WTC11 (cell line): ENCODE measurements around the gene HBE1. TPM values are rescaled to one million over a fixed set of nuclear protein-coding genes. Genes with fewer than 3 reads are reported as not detected.

Experiments used
- ATAC-seq: fragments of 200-7000 bp; cut with Tn5 transposase; 2 replicates; pipeline ENCODE4 v1.10.0; 2021; ENCODE audit warnings: mild to moderate bottlenecking, moderate library complexity
- CTCF ChIA-PET: fragments of 300-600 bp; sonication (Branson Sonifier 250); formaldehyde crosslinking; loops from one replicate; lab custom pipeline; 2021; ENCODE audit warnings: antibody characterized with exemption; lab: Charles Lee
- POLR2A ChIA-PET: fragments of 350-600 bp; sonication (Branson Sonifier 250); formaldehyde crosslinking; loops from one replicate; lab custom pipeline; 2021; ENCODE audit warnings: antibody characterized with exemption; lab: Charles Lee
- DNase-seq: peaks from one replicate; pipeline ENCODE4 v3.0.0; 2021; ENCODE audit warnings: low spot score
- H3K27ac Mint-ChIP-seq: 2 replicates; pipeline ENCODE4 v1.8.0; 2021; ENCODE audit warnings: mixed read lengths
- H3K27me3 Mint-ChIP-seq: 2 replicates; pipeline ENCODE4 v1.8.0; 2021; ENCODE audit warnings: low read depth, mild to moderate bottlenecking, moderate library complexity, mixed read lengths
- H3K36me3 Mint-ChIP-seq: 2 replicates; pipeline ENCODE4 v1.8.0; 2021; ENCODE audit warnings: mixed read lengths
- H3K4me1 Mint-ChIP-seq: 2 replicates; pipeline ENCODE4 v1.8.0; 2022; ENCODE audit warnings: mixed read lengths
- H3K4me3 Mint-ChIP-seq: 2 replicates; pipeline ENCODE4 v1.8.0; 2021; ENCODE audit warnings: mild to moderate bottlenecking, moderate library complexity, mixed read lengths
- H3K9me3 Mint-ChIP-seq: 2 replicates; pipeline ENCODE4 v1.8.0; 2021; ENCODE audit warnings: mixed read lengths
- AR ChIP-seq: fragments of 250-450 bp; sonication (Bioruptor Pico); IDR thresholded peaks from 2 replicates; pipeline ENCODE4 v1.9.0; 2021; ENCODE audit warnings: mild to moderate bottlenecking
- ATF1 ChIP-seq: sonication (generic); formaldehyde crosslinking; IDR thresholded peaks from 2 replicates; pipeline ENCODE4 v1.8.1; 2023; ENCODE audit warnings: mild to moderate bottlenecking, moderate library complexity, missing genetic modification reagents
- ATF2 ChIP-seq: sonication (generic); formaldehyde crosslinking; IDR thresholded peaks from 2 replicates; pipeline ENCODE4 v1.8.1; 2022; ENCODE audit warnings: low read depth, missing genetic modification reagents, borderline replicate concordance
- ATF6 ChIP-seq: sonication (generic); formaldehyde crosslinking; IDR thresholded peaks from 2 replicates; pipeline ENCODE4 v1.8.1; 2023; ENCODE audit warnings: mild to moderate bottlenecking, missing genetic modification reagents
- FOXK1 ChIP-seq: sonication (generic); formaldehyde crosslinking; IDR thresholded peaks from 2 replicates; pipeline ENCODE4 v1.8.0; 2022; ENCODE audit warnings: mild to moderate bottlenecking, moderate library complexity, missing genetic modification reagents
- HMGXB4 ChIP-seq: sonication (generic); formaldehyde crosslinking; IDR thresholded peaks from 2 replicates; pipeline ENCODE4 v1.8.1; 2023; ENCODE audit warnings: mild to moderate bottlenecking, moderate library complexity, missing genetic modification reagents
- IRF2 ChIP-seq: sonication (generic); formaldehyde crosslinking; IDR thresholded peaks from 2 replicates; pipeline ENCODE4 v1.8.0; 2022; ENCODE audit warnings: low read depth, missing genetic modification reagents, borderline replicate concordance
- JAZF1 ChIP-seq: fragments of 250-450 bp; sonication (Bioruptor Pico); IDR thresholded peaks from 2 replicates; pipeline ENCODE4 v1.9.0; 2021; ENCODE audit warnings: moderate library complexity, mild to moderate bottlenecking, inconsistent platforms
- JUN ChIP-seq: sonication (generic); formaldehyde crosslinking; IDR thresholded peaks from 2 replicates; pipeline ENCODE4 v1.8.0; 2023; ENCODE audit warnings: mild to moderate bottlenecking, missing genetic modification reagents
- MLX ChIP-seq: sonication (generic); formaldehyde crosslinking; IDR thresholded peaks from 2 replicates; pipeline ENCODE4 v1.8.1; 2023; ENCODE audit warnings: mild to moderate bottlenecking, missing genetic modification reagents, moderate library complexity
- NFYB ChIP-seq: sonication (generic); formaldehyde crosslinking; conservative IDR thresholded peaks from 2 replicates; pipeline ENCODE4 v1.8.0; 2022; ENCODE audit warnings: low read depth, missing genetic modification reagents
- NR1H2 ChIP-seq: sonication (generic); formaldehyde crosslinking; IDR thresholded peaks from 2 replicates; pipeline ENCODE4 v1.9.0; 2021; ENCODE audit warnings: mild to moderate bottlenecking, moderate library complexity, missing genetic modification reagents
- SOX15 ChIP-seq: fragments of 250-450 bp; sonication (Bioruptor Pico); IDR thresholded peaks from 2 replicates; pipeline ENCODE4 v1.9.0; 2021; ENCODE audit warnings: mild to moderate bottlenecking
- TCF7 ChIP-seq: sonication (generic); formaldehyde crosslinking; IDR thresholded peaks from 2 replicates; pipeline ENCODE4 v1.8.0; 2022; ENCODE audit warnings: mild to moderate bottlenecking, low read depth, missing genetic modification reagents, moderate library complexity
- TEAD1 ChIP-seq: sonication (generic); formaldehyde crosslinking; IDR thresholded peaks from 2 replicates; pipeline ENCODE4 v1.8.0; 2022; ENCODE audit warnings: mild to moderate bottlenecking, missing genetic modification reagents
- ZNF219 ChIP-seq: sonication (generic); formaldehyde crosslinking; IDR thresholded peaks from 2 replicates; pipeline ENCODE4 v1.8.0; 2023; ENCODE audit warnings: missing genetic modification reagents, mild to moderate bottlenecking, borderline replicate concordance
- ZNF232 ChIP-seq: sonication (generic); formaldehyde crosslinking; IDR thresholded peaks from 2 replicates; pipeline ENCODE4 v1.8.0; 2022; ENCODE audit warnings: mild to moderate bottlenecking, missing genetic modification reagents
- ZNF263 ChIP-seq: sonication (generic); formaldehyde crosslinking; IDR thresholded peaks from 2 replicates; pipeline ENCODE4 v1.8.1; 2022; ENCODE audit warnings: low read depth, mild to moderate bottlenecking, moderate library complexity, missing genetic modification reagents
- ZNF317 ChIP-seq: sonication (generic); formaldehyde crosslinking; IDR thresholded peaks from 2 replicates; pipeline ENCODE4 v1.8.1; 2023; ENCODE audit warnings: low read depth, mild to moderate bottlenecking, moderate library complexity, missing genetic modification reagents, borderline replicate concordance
- ZNF396 ChIP-seq: fragments of 250-450 bp; sonication (Bioruptor Pico); IDR thresholded peaks from 2 replicates; pipeline ENCODE4 v1.8.0; 2021; ENCODE audit warnings: mild to moderate bottlenecking, moderate library complexity, borderline replicate concordance
- ZNF416 ChIP-seq: fragments of 250-450 bp; sonication (Bioruptor Pico); IDR thresholded peaks from 2 replicates; pipeline ENCODE4 v1.9.0; 2021; ENCODE audit warnings: mild to moderate bottlenecking, inconsistent platforms
- ZNF423 ChIP-seq: fragments of 250-450 bp; sonication (Bioruptor Pico); IDR thresholded peaks from 2 replicates; pipeline ENCODE4 v2.1.2; 2022; ENCODE audit warnings: mild to moderate bottlenecking, moderate library complexity
- total RNA-seq: library from RNA; stranded (reverse); gene quantifications from 3 replicates; pipeline ENCODE4 v1.2.3, GENCODE V29; 2021
- TF ChIP-seq, protein P1 (sequence below): fragments of 250-450 bp; sonication (Bioruptor Pico); IDR thresholded peaks from 2 replicates; pipeline ENCODE4 v2.1.2; 2022; ENCODE audit warnings: mild to moderate bottlenecking, moderate library complexity
- TF ChIP-seq, protein P2 (sequence below): sonication (generic); formaldehyde crosslinking; IDR thresholded peaks from 2 replicates; pipeline ENCODE4 v1.8.0; 2023; ENCODE audit warnings: missing genetic modification reagents, mild to moderate bottlenecking, borderline replicate concordance

HBE1 gene
- total RNA-seq, 1 experiment from 2014 or later, result 3.1 TPM

DNA sequence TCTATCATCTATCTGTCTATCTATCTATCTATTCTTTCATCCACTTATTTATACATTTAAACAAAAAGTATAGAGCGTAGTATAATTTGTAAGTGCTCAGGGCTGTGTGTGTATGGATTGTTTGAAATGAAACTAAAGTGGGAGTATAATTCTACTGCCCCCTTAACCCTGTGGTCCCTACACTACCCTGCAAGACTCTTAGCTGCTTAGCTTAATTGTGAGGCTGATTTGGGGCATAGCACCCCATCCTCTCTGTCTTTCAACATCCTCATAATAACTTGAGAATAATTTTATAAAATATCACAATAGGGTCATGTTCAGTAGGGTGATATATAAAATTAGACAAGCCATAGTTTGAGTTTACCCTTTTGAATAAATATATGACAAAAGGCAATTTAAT, 20.4 kb upstream of the HBE1 start (continued):
- TF ChIP-seq AR (CRISPR knock-in tag) (no peak), ZNF232 (CRISPR knock-in tag) (no peak), TCF7 (CRISPR knock-in tag) (no peak), ATF6 (no peak), ZNF396 (CRISPR knock-in tag) (no peak), NFYB (no peak), HMGXB4 (no peak)
- TF ChIP-seq, protein P1, sequence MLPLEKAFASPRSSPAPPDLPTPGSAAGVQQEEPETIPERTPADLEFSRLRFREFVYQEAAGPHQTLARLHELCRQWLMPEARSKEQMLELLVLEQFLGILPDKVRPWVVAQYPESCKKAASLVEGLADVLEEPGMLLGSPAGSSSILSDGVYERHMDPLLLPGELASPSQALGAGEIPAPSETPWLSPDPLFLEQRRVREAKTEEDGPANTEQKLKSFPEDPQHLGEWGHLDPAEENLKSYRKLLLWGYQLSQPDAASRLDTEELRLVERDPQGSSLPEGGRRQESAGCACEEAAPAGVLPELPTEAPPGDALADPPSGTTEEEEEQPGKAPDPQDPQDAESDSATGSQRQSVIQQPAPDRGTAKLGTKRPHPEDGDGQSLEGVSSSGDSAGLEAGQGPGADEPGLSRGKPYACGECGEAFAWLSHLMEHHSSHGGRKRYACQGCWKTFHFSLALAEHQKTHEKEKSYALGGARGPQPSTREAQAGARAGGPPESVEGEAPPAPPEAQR (CRISPR knock-in tag), result no peak

DNA sequence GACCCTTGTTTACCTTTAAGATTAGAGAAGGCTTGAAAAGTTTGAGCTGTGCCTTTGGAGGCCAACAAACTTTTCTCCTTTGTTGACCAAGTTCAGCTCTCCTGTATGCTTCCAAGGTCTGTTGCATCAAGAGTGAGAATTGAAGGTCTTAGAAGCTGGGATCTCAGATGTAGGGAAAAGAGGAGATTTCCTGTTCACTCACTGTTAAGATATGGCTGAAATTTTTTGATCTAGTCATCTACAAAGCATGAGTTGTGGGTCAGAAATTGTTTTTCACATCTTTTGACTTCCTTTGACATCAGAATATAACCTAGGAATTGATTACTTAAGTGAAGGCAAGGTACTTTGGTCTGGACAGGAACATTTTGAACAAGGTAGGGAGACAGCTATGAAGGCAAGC, 20.0 kb upstream of the HBE1 start:
- CTCF ChIA-PET, result no interaction called here
- ATAC-seq (no peak), DNase-seq (no peak)
- H3K4me1 Mint-ChIP-seq, result no peaks in the 10 kb centered on the region
- H3K27me3 Mint-ChIP-seq, result no peaks in the 10 kb centered on the region
- POLR2A ChIA-PET, result no interaction called here
- H3K9me3 Mint-ChIP-seq, result peaks cover 5% of the 10 kb centered on the region
- no peaks in the 10 kb centered on the region for H3K36me3 Mint-ChIP-seq
- no peak overlapping the region for H3K4me3 Mint-ChIP-seq
- no peak overlapping the region for H3K27ac Mint-ChIP-seq
- TF ChIP-seq, protein P2, sequence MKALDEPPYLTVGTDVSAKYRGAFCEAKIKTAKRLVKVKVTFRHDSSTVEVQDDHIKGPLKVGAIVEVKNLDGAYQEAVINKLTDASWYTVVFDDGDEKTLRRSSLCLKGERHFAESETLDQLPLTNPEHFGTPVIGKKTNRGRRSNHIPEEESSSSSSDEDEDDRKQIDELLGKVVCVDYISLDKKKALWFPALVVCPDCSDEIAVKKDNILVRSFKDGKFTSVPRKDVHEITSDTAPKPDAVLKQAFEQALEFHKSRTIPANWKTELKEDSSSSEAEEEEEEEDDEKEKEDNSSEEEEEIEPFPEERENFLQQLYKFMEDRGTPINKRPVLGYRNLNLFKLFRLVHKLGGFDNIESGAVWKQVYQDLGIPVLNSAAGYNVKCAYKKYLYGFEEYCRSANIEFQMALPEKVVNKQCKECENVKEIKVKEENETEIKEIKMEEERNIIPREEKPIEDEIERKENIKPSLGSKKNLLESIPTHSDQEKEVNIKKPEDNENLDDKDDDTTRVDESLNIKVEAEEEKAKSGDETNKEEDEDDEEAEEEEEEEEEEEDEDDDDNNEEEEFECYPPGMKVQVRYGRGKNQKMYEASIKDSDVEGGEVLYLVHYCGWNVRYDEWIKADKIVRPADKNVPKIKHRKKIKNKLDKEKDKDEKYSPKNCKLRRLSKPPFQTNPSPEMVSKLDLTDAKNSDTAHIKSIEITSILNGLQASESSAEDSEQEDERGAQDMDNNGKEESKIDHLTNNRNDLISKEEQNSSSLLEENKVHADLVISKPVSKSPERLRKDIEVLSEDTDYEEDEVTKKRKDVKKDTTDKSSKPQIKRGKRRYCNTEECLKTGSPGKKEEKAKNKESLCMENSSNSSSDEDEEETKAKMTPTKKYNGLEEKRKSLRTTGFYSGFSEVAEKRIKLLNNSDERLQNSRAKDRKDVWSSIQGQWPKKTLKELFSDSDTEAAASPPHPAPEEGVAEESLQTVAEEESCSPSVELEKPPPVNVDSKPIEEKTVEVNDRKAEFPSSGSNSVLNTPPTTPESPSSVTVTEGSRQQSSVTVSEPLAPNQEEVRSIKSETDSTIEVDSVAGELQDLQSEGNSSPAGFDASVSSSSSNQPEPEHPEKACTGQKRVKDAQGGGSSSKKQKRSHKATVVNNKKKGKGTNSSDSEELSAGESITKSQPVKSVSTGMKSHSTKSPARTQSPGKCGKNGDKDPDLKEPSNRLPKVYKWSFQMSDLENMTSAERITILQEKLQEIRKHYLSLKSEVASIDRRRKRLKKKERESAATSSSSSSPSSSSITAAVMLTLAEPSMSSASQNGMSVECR (CRISPR knock-in tag), result no peak
- TF ChIP-seq NR1H2 (CRISPR knock-in tag) (no peak), ATF2 (no peak), NFYB (no peak), IRF2 (no peak), ZNF263 (CRISPR knock-in tag) (no peak), MLX (CRISPR knock-in tag) (no peak), JUN (CRISPR knock-in tag) (no peak), JAZF1 (CRISPR knock-in tag) (no peak), SOX15 (CRISPR knock-in tag) (no peak), ATF1 (CRISPR knock-in tag) (no peak), TEAD1 (CRISPR knock-in tag) (no peak), ZNF317 (CRISPR knock-in tag) (no peak), ZNF219 (CRISPR knock-in tag) (no peak), FOXK1 (CRISPR knock-in tag) (no peak), ZNF416 (CRISPR knock-in tag) (no peak), ZNF423 (CRISPR knock-in tag) (no peak)
